ENCODE measurements around the gene PKNOX1.
"Not testable (repeated sequence)": the region's sequence is repeated elsewhere in the genome, so short reads cannot be mapped to it uniquely, and the experiment has no call there.

The PKNOX1 gene

DNA sequence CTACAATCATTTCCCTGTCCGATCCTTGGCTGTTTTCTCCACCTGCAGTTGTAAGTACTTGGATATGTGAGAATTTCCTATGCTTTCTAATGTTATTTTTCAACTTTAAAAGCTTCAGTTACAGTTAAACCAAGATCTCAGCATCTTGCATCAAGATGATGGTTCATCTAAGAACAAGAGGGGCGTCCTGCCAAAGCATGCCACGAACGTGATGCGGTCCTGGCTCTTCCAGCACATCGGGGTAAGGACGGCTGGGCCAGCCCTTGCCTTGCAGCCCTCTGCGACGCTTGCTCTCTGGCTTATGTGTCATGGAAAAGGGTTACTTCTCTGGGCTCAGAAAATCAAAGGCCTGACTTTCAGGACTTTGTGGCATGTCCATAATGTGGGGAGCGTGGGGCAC is 46.8 kb downstream of the PKNOX1 start:
- DNase-seq, result no peak

DNA sequence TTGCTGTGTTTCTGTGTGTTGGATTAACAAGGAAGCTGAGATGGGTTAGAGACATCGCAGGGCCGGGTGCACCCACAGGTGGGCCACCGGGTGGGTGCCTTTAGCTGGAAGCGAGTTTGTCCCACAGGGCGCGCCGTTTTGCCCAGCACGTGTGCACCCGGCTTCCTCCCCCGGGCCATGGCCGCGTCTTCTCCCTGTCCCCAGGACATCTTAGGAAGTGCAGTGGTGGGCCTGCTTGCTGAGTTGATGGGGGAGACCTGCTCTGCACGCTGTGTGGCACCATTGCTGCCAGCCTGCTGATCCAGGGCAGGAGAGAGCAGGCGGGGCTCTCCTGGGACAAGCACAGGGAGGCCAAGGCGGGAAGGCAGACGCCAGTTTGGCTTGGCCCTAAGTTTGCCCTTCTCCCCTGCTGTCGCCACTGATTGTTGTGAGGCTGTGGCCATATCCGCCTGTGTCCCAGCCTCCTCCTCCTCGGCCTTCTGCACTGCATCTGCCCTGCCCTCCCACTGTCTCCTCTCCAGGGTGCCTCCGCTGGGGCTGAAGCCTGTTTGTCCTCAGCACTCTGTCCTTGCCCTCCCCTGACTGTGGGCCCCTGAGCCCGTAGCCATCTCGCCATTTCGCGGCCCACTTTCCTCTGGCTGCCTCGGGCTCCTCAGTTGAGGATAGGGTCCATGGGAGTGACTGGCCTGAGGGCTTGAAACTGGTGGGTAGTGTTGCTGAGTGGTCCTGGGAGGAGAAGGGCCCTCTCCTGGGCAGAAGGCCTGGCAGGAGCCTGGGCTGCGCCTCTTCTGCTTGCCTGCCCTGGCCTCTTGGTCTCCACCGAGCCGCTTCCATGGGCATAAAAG is 47.6 kb downstream of the PKNOX1 start:
- no peak for DNase-seq

DNA sequence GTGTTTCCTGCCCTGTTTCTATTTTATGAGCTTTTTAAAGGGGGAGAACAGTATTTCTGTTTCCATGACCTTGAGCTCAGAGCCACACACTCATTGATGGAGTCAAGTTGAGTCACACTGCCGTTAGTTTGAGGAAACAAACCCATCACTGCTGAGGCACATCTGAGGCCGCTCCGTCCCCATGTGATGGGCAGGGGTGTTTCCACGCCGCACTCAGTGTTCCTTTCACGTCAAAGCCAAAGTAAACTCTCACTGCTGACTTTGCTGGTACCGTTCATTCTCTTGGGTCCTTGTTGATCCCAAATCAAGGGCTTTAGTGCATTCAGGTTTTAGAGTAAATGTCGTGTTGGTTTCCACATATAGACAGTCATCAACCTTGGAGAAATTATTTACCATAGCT is 48.8 kb downstream of the PKNOX1 start:
- no peak for DNase-seq

DNA sequence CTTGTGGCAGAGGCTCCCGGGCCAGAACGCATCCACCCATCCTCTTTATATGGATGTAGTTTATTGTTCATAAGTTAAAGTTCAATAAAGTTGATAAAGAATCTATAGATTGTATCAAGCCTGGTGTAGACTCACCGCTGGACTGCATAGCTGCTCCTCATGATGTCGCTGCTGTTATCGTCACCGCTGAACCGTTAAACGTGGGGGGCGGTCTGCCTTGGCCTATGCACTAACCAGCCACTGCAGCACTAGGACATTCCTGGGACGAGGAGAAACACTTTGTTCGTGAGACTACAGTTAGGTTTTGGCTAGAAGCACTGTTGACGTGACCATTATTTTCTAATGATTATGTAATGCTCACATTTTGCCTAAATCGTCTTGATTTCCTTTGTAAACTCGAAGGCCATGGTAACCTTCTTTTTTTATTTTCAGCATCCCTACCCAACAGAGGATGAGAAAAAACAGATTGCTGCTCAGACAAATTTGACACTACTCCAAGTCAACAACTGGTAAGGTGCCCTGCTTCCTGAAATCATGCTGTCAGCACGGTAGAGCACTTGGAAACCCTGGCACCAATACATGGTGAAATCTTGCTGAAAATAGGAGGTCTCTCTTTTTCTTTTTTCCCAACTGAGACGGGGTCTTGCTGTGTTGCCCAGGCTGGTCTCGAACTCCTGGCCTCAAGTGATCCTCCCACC is 50.2 kb downstream of the PKNOX1 start:
- no peak for DNase-seq

DNA sequence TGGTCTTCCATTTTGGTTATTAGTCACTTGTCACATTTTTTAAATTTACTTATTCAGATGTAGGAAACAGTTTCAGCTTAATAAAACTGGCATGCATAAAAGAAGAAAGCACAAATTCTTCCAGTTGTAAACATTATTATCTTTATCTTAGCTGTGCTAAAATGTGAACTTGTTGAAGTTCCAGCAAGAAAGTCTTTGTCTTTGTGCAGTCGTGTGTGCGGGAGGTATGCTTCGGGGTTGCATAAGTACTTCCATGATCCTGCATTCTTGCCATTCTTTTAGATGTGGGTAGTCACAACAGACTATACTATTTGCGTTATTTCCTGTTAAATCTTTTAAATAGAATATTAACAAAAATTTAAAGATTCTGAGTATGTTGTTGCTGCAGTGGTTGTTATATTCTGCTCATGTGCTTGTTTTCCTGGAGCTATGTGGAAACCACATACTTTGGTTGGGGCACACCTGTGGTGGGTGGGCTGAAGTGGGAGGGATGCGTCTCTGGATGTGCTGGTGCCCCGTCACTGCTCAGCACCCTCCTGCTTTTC is 51.3 kb downstream of the PKNOX1 start:
- DNase-seq, result no peak

DNA sequence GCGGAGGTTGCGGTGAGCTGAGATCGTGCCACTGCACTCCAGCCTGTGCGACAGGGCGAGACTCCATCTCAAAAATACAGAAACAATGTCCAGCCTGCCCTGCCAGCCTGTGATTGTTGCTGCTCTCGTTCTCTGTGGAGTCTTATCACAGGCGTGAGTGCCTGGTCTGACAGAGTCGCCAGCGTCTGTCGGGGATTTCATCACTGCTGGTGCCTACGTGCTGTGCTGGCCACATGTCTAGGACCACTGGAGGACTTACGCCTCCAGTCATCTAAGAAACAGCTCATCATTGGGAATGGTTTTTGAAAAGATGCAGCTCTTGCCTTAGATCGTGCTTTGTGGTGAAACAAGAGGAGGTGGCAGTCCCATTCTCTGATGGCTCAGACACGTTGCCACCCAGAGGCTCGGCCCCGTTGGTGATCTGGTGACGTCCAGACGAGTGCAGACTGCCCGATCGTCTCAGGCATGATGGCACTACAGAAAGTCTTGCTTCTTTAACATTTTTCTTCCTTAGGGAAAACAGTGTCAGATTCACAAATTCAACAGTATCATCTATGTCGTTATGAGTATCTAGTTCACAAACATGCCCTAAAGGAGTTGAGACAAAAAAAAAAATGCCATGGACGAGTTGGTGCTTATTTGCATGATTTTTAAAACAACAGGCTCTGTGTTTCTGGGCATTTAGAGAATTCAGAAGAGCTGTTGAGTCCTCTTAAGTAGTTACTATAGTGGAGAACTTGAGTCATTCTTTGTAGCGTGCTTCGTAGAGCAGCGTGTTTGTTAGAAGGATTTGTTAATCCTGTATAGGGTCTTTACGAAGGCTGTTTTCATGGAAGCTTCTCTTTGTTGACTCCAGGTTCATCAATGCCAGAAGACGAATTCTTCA is 53.7 kb downstream of the PKNOX1 start:
- no peak for DNase-seq

DNA sequence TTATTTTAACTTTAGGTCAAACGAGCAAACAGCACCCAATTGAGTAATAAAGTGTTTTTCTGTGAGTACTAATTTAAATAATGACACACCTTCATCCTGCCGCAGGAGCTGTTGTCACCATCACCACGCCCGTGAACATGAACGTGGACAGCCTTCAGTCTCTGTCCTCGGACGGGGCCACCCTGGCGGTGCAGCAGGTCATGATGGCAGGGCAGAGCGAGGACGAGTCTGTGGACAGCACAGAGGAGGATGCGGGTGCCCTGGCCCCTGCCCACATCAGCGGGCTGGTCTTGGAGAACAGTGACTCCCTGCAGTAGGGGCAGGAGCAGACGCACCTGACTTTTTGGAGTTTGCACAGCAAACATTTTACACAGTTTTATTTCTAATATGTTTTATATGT is 55.4 kb downstream of the PKNOX1 start:
- DNase-seq, result no peak

DNA sequence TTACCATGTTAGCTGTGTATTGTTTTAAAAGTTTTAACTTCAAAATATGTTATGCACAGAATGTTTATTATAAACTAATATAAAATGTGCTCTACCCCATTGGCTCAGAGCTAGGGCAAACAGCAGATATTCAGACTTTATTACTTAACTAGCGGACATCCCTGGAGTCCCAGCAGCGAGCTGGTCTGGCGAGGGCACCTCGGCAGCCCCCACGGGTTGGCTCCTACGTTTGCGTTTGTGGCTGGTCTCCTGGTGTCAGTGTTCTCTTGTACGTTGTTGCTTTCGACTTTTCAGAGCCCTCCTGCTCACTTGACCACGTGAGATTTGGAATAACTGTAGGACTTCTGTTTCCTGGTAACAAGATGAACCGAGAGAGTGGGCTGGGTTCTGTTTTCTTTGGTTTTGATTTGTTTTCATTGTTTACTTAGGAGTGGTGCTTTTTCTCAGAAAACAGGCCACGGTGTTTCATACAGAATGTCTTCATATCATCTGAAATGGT is 56.8 kb downstream of the PKNOX1 start:
- DNase-seq, result no peak

DNA sequence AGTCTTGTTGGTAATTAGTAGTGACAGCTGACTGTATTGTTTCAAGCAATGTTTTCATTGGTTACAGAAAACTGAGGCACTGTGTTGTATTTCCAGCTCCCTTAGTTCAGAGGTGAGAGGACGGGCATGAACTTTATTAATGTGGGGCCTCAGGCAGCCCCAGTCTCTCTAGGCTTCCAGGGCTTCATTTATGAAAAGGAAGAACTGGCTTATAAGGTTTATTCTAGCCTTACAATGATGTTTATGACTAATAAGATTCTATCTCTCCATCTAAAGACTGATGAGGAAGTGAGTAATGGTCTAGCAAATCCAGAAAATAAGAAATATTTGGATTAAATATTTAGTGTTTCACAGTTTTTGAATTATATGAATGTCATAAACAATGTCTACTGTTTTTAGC is 59.7 kb downstream of the PKNOX1 start:
- DNase-seq, result no peak

DNA sequence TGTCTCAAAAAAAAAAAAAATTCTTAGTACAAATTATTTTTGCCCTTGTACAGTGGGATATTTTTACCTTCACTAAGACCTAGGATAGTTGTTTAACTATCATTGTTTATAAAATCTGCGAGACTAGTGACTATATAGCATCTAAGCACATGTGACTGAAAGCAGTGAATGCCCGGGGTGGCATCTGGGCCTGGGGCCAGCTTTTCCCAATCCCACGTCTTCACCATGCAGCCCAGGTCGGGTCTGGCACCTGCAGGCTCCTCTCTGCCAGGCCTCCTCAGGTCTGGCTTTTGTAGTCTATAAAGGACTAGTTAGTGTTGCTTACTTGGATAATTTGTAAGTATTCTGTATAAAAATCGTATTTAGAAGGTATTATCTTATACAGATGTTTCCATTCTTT is 60.5 kb downstream of the PKNOX1 start:
- DNase-seq, result no peak

DNA sequence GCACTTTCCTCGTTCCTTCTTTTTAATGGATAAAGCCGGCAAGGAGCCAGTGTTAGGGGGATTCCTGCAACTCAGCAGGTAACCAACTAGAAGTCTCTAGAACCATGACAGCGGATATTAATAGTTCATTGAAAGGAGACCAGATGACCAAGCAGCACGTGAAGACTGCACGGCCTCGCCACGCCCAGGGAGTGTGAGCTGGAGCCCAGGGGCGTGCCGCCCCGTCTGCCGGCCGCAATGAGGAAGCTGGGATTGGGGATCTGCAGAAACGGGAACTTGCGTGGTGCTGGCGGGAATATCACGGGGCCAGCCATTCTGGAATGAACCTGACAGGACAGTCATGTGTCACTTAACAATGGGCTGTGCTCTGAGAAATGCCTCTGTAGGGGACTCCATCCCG is 62.5 kb downstream of the PKNOX1 start:
- not testable (repeated sequence) for DNase-seq

DNA sequence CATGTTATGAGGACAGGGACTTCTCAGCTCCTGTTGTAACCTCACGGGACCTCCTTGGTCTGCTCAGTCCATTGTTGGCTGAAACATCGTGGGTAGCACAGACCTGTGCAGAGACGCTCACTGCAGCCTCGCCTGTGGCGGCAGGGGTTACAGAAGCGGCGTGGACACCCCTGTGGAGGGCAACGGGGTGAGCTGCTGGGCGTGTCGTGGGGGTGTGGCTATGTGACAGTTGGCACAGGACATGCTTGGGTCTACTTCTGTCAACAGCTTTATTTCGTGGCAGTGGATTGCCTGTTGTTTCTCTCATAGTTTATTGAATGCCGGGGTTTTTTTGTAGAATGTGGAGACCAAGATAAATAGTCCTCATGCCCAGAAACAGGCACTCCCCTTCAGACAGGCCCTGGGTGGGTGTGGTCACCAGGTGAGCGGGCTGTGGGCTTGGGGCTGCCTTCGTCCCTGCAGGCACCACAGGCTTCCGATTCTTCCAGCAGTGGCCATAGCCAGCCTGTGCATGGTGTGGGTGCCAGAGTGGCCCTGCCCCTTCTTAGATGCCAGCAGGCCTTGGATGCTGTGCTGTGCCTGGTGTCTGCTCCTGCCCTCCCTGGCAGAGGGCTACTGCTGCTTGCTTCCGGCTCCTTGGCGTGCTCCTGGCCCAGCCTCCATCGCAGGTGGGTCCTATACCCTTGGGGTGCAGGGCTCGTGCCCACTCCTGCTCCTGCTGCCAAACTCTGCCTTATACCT is 63.7 kb downstream of the PKNOX1 start:
- not testable (repeated sequence) for DNase-seq

DNA sequence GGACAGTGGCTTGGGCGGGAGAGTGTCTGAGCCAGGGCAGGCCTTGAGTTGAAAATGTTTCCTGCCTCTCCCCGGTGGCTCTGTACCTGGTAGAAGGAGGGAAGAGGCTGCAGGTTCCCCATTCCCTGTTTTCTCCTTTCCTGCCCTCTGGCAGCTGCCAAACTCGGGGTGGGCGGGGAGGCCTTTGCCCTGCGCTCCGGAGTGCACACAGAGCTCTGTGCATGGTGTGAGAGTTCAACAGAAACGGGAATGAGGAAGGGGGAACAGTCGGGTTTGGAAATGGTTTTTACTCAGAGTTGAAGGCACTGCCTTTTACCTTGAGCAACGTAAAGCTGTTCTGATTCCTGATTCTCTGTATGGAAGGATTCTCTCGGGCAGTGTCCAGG is 64.3 kb downstream of the PKNOX1 start:
- not testable (repeated sequence) for DNase-seq

DNA sequence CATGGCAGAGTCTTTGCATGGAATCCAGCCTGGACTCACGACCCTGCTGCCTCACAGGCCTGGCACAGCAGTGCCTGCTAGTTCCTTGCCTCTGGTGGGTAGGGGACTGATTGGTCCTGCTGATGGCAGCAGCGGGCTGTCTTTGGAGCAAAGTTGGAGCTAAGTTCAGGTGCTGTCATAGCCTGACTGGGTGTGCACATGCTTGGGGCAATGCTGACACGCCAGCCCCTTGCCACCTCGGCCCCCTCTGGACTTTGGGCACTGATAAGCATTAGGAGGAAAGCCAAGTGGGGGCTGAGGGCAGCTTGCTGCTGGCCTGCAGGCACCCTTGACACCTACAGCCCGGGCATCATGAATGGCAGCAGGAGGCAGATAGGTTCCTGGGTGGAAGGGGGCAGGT is 67.8 kb downstream of the PKNOX1 start:
- not testable (repeated sequence) for DNase-seq

DNA sequence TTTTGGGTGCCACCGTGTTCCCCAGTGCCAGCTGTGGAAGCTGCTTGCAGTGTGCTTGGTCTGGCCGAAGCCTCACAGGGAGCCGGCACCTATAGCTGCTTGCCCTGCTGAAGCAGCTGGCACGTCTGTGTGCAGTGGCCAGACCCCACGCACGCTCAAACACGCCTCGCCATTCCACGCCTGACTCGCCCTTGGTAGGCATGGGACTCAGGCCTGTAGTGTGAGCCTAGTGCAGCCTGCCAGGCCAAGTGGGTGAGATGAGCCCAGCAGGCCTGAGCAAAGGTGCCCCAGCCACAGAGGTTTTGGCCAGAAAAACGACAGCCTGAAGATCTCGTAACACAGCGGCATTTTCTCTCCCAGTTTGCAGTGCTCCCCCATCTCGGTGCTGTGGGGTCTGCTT is 68.9 kb downstream of the PKNOX1 start:
- not testable (repeated sequence) for DNase-seq

DNA sequence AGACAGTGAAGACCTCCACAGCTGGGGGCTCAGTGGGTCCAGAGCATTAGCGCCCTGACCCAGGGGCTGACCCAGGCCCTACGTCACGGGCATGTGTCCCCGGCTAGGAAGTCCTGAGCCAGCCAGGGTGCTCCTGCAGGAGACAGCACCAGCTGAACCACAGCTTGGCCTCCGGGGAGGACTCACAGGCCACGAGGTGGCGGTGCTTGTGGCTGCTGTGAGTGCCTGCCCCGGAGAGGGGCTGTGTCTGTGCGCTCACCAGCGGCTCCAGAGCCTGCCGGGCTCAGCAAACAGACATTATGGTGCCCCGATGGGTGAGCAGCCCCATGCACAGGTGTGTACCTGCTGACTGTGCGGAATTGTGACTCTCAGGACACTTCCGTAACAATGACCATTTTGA is 70.2 kb downstream of the PKNOX1 start:
- not testable (repeated sequence) for DNase-seq

DNA sequence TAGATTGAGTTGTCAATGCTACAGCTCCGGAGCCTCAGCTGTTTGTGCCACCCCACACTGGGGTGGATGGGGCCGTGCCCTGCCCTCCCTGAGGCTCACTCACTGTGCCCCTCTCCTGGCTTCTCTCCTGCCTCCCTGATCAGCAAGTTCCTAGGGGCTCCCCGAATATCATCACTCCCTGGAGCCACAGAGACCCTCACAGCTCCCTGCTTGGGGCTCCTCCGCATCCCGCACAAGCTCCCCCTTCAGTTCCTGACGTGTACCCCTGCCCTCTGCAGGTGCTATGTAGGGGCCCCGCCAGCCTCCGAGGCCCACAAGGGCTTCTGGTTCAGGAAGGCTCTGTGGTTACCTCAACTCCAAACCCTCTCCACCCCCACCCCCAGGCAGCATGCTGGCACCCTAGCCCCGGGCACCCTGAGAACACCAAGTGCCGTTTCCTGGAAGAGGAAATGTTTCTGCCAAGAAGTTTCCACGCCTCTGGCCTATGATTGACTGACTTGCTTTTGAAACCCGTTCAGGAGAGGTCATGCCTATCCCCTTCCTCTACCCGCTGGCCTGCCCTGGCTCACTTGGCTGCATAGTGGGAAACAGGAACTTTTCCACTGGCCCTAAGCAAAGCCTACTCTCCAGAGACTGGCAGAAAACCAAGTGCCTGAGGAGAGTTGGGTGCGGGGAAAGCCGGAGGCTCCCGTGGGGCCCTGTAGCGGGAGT is 71.0 kb downstream of the PKNOX1 start:
- peak; percentile 35 for DNase-seq

DNA sequence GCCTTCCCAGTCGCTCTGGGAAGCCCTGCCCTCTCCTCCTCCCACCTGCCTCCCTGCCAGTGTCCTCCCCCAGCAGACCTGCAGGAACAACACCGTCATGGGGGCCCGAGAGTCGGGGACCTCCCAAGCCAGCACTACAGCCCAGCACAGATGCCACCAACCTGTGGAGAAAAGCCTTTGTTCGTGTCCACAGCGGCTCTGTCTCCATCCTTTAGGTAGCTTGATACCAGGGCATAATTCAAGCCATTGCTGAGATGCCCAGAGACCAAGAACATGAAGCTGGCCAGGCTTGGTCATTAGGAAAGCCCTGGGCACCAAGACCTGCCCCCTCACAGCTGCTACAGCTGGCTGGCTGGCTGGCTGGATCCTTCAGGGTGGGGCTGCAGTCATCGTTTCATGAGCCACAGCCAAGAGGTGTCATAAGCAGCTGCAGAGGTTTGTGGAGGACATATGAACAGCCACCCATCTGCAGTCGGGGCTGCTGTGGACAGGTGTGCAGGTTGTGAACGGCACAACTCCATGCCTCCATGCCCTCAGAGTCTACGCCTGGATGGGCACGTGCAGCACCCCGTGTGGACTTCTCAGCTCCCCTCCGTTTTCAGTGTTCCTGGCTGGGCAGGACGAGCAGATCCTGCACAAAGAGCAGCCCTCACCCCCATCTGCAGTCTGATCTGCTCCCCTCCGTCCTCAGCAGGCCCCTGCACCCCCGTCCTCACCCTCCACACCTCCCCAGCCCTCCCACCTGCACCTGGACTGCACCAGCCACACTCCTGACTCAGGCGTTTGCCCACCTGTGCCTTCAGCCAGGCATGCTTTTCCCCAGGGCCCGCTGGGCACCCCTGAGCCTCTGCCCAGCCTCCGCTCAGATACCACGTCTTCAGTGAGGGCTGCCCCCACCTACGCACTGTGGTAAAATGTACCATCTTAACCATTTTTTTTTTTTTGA is 71.8 kb downstream of the PKNOX1 start:
- not testable (repeated sequence) for DNase-seq

DNA sequence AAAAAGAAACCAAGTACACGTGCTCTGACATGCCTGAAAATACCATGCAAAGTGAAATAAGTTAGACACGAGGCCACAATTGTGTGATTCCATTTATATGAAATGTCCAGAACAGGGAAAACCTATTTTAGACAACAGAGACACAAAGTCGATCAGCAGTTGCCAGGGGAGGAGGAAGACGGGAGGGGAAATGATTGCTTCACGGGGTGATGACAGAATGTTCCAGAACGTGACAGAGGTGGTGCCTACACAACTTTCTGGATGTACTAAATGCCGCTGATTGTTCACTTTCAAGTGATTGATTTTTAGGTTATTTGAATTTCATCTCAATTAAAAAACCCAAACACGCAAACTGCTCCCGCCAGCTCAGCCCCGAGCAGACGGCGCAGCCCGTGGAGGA is 78.8 kb downstream of the PKNOX1 start:
- not testable (repeated sequence) for DNase-seq

DNA sequence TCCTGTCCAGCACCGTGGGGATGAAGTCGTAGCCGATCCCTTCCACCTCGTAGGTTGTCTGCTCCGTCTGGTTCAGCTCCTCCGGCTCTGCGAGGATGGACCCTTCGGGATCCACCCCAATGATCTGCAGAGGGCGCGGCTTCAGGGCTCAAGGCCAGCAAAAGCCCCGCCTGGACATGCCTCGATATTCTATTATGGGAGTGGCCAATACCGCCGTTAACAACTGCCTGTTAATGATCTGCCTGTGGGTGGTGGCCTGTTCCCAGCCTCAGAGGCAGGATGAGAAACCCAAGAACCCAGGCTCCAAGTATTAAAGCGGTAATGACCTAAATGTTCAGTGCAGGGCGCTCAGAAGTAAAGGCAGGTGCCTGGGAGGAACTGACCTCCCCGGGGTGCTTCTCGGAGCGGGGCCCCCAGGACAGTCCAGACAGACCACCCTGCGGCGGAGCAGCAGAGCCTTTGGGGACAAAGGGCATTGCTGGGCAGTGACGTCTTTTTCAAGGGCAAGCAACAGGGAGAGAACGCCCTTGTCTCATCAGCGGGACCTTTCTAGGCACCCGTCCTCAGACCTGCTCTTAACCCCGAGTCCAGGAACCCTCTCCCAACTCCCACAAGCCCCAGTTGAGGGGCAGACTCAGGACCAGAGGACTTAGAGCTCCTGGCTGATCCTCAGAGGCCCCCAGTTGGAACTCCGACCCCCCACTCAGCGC is 88.7 kb downstream of the PKNOX1 start:
- not testable (repeated sequence) for DNase-seq

All from activated CD4-positive, CD25-positive, alpha-beta regulatory T cell treated with anti-CD3 and anti-CD28 coated beads, Interleukin-2, amount 50 U/mL, for 72 hours (primary cell).